WTC11 (cell line): ENCODE results near the gene STAT3. TPM values are rescaled to one million over a fixed set of nuclear protein-coding genes. Genes with fewer than 3 reads are reported as not detected.

ENCODE experiments used
- ATAC-seq: fragments of 200-7000 bp; cut with Tn5 transposase; 2 replicates; pipeline ENCODE4 v1.10.0; 2021; ENCODE audit warnings: mild to moderate bottlenecking, moderate library complexity
- CTCF ChIA-PET: fragments of 300-600 bp; sonication (Branson Sonifier 250); formaldehyde crosslinking; loops from one replicate; lab custom pipeline; 2021; ENCODE audit warnings: antibody characterized with exemption; lab: Charles Lee
- POLR2A ChIA-PET: fragments of 350-600 bp; sonication (Branson Sonifier 250); formaldehyde crosslinking; loops from one replicate; lab custom pipeline; 2021; ENCODE audit warnings: antibody characterized with exemption; lab: Charles Lee
- DNase-seq: peaks from one replicate; pipeline ENCODE4 v3.0.0; 2021; ENCODE audit warnings: low spot score
- H3K27ac Mint-ChIP-seq: 2 replicates; pipeline ENCODE4 v1.8.0; 2021; ENCODE audit warnings: mixed read lengths
- H3K27me3 Mint-ChIP-seq: 2 replicates; pipeline ENCODE4 v1.8.0; 2021; ENCODE audit warnings: low read depth, mild to moderate bottlenecking, moderate library complexity, mixed read lengths
- H3K36me3 Mint-ChIP-seq: 2 replicates; pipeline ENCODE4 v1.8.0; 2021; ENCODE audit warnings: mixed read lengths
- H3K4me1 Mint-ChIP-seq: 2 replicates; pipeline ENCODE4 v1.8.0; 2022; ENCODE audit warnings: mixed read lengths
- H3K4me3 Mint-ChIP-seq: 2 replicates; pipeline ENCODE4 v1.8.0; 2021; ENCODE audit warnings: mild to moderate bottlenecking, moderate library complexity, mixed read lengths
- H3K9me3 Mint-ChIP-seq: 2 replicates; pipeline ENCODE4 v1.8.0; 2021; ENCODE audit warnings: mixed read lengths
- CTCF ChIP-seq: fragments of 200-600 bp; IDR thresholded peaks from 2 replicates; pipeline ENCODE4 v1.8.0; 2022; ENCODE audit warnings: antibody characterized with exemption
- E2F5 ChIP-seq: sonication (generic); formaldehyde crosslinking; IDR thresholded peaks from 2 replicates; pipeline ENCODE4 v1.8.1; 2022; ENCODE audit warnings: mild to moderate bottlenecking, moderate library complexity, missing genetic modification reagents
- ELF4 ChIP-seq: sonication (generic); formaldehyde crosslinking; IDR thresholded peaks from 2 replicates; pipeline ENCODE4 v1.8.1; 2022; ENCODE audit warnings: low read depth, mild to moderate bottlenecking, moderate library complexity, missing genetic modification reagents
- MXD4 ChIP-seq: fragments of 250-450 bp; sonication (Bioruptor Pico); IDR thresholded peaks from 2 replicates; pipeline ENCODE4 v1.8.0; 2021; ENCODE audit warnings: mild to moderate bottlenecking, moderate library complexity, borderline replicate concordance
- MYBL2 ChIP-seq: sonication (generic); formaldehyde crosslinking; IDR thresholded peaks from 2 replicates; pipeline ENCODE4 v1.8.1; 2023; ENCODE audit warnings: mild to moderate bottlenecking, moderate library complexity, missing genetic modification reagents
- NFE2L1 ChIP-seq: sonication (generic); formaldehyde crosslinking; IDR thresholded peaks from 2 replicates; pipeline ENCODE4 v1.8.1; 2023; ENCODE audit warnings: missing genetic modification reagents
- USF2 ChIP-seq: sonication (generic); formaldehyde crosslinking; IDR thresholded peaks from 2 replicates; pipeline ENCODE4 v1.8.1; 2023; ENCODE audit warnings: mild to moderate bottlenecking, missing genetic modification reagents, moderate library complexity
- ZNF121 ChIP-seq: sonication (generic); formaldehyde crosslinking; IDR thresholded peaks from 2 replicates; pipeline ENCODE4 v1.8.0; 2023; ENCODE audit warnings: missing genetic modification reagents
- ZNF425 ChIP-seq: fragments of 250-450 bp; sonication (Bioruptor Pico); conservative IDR thresholded peaks from 2 replicates; pipeline ENCODE4 v1.9.0; 2021; ENCODE audit warnings: mild to moderate bottlenecking
- total RNA-seq: library from RNA; stranded (reverse); gene quantifications from 3 replicates; pipeline ENCODE4 v1.2.3, GENCODE V29; 2021

Gene STAT3
- total RNA-seq, 1 experiment from 2014 or later = 98.0 TPM

- peaks cover 33% of the 10 kb centered on the region for H3K4me1 Mint-ChIP-seq
- POLR2A ChIA-PET = interaction anchor here (0.5 to 1.6 kb wide), 4 partner anchors 16 to 216 kb away, joined by 3 read pairs; partner anchors contain the start of genes CAVIN1 and STAT3
- peak; percentile 89 for ATAC-seq
- no peaks in the 10 kb centered on the region; the same call in 1 of the 2 replicates for H3K27me3 Mint-ChIP-seq
- CTCF ChIA-PET = interaction anchor here (0.6 to 7.2 kb wide), 29 partner anchors 12 to 306 kb away, joined by 3 to 196 read pairs (median 5); partner anchors contain the start of genes CAVIN1, GHDC, KAT2A and KCNH4
- H3K9me3 Mint-ChIP-seq = no peaks in the 10 kb centered on the region
- H3K4me3 Mint-ChIP-seq = no peak overlapping the region; the same call in 1 of the 2 replicates
- DNase-seq = peak; percentile 70
- H3K36me3 Mint-ChIP-seq = no peaks in the 10 kb centered on the region
- TF ChIP-seq USF2 (CRISPR knock-in tag) = peak; percentile 46; the same call in 1 of the 2 replicates
- TF ChIP-seq E2F5 (CRISPR knock-in tag) = no peak
- no peak for TF ChIP-seq ZNF425 (CRISPR knock-in tag)
- H3K27ac Mint-ChIP-seq = peak overlapping the region; percentile 1; the same call in 1 of the 2 replicates
These were observed 19.1 kb upstream of the STAT3 start for GRCh38 chr17:42407289-42407836.

GRCh38 chr17:42406615-42407288 is 18.5 kb upstream of the STAT3 start:
- ATAC-seq = no peak
- DNase-seq = no peak
- POLR2A ChIA-PET = interaction anchor here (0.5 to 1.6 kb wide), 6 partner anchors 16 to 286 kb away, joined by 3 to 5 read pairs (median 3); partner anchors contain the start of genes CAVIN1 and STAT3

GRCh38 chr17:42405963-42406495 is 17.8 kb upstream of the STAT3 start:
- Mint-ChIP-seq H3K4me1 (peaks cover 43% of the 10 kb centered on the region), H3K4me3 (no peak overlapping the region), H3K27me3 (no peaks in the 10 kb centered on the region; the same call in 1 of the 2 replicates), H3K27ac (no peak overlapping the region), H3K36me3 (no peaks in the 10 kb centered on the region), H3K9me3 (no peaks in the 10 kb centered on the region)
- no peak for TF ChIP-seq NFE2L1 (CRISPR knock-in tag)
- peak; percentile 35; the same call in 1 of the 2 replicates for TF ChIP-seq CTCF
- ATAC-seq = peak; percentile 66
- ChIA-PET POLR2A (interaction anchor here (0.6 to 1.3 kb wide), 5 partner anchors 17 to 285 kb away, joined by 3 to 5 read pairs (median 3); partner anchors contain the start of gene CAVIN1), CTCF (interaction anchor here (0.6 to 7.2 kb wide), 55 partner anchors 9 to 334 kb away, joined by 3 to 196 read pairs (median 5); partner anchors contain the start of genes CAVIN1, GHDC, KAT2A and KCNH4)
- DNase-seq = peak; percentile 92

More at GRCh38 chr17:42406615-42407288, 18.5 kb upstream of the STAT3 start:
- CTCF ChIA-PET = interaction anchor here (0.6 to 7.2 kb wide), 64 partner anchors 9 to 335 kb away, joined by 3 to 196 read pairs (median 4); partner anchors contain the start of genes CAVIN1, GHDC, KAT2A and KCNH4
- Mint-ChIP-seq H3K36me3 (no peaks in the 10 kb centered on the region), H3K27me3 (no peaks in the 10 kb centered on the region; the same call in 1 of the 2 replicates), H3K27ac (no peak overlapping the region), H3K4me1 (peaks cover 39% of the 10 kb centered on the region), H3K4me3 (no peak overlapping the region), H3K9me3 (no peaks in the 10 kb centered on the region)
- no peak for TF ChIP-seq ELF4 (CRISPR knock-in tag)
- no peak for TF ChIP-seq ZNF121
- no peak for TF ChIP-seq MXD4 (CRISPR knock-in tag)
- no peak for TF ChIP-seq MYBL2 (CRISPR knock-in tag)
